Panc1 (cell line): Measurements from ENCODE around the gene APOL2. TPM values are rescaled to one million over a fixed set of nuclear protein-coding genes. Genes with fewer than 3 reads are reported as not detected.
"Not testable (repeated sequence)": the region's sequence is repeated elsewhere in the genome, so short reads cannot be mapped to it uniquely, and the experiment has no call there.

Source experiments
- ATAC-seq: fragments of 200-7000 bp; cut with Tn5 transposase; 2 replicates; pipeline ENCODE4 v1.9.1; 2020; ENCODE audit warnings: mild to moderate bottlenecking, moderate library complexity
- BruUV-seq: library from RNA; stranded (reverse); fragments of 400-500 nt; replicated peaks from 2 replicates; lab custom pipeline; 2021; lab: Mats Ljungman, UMichigan
- CTCF ChIA-PET: fragments of 300-600 bp; sonication (Branson Sonifier 250); formaldehyde crosslinking; loops from one replicate; lab custom pipeline; 2022; ENCODE audit warnings: antibody characterized with exemption; lab: Charles Lee
- POLR2A ChIA-PET: fragments of 300-600 bp; sonication (Branson Sonifier 250); formaldehyde crosslinking; loops from one replicate; lab custom pipeline; 2022; ENCODE audit warnings: antibody characterized with exemption; lab: Charles Lee
- DNase-seq: peaks from one replicate; pipeline ENCODE4 v3.0.0-alpha.2; 2010; ENCODE audit warnings: low read depth, low spot score
- H3K27ac ChIP-seq: 2 replicates; pipeline ENCODE4 v1.5.1; 2011; ENCODE audit warnings: mild to moderate bottlenecking, low read length, inconsistent platforms
- H3K27me3 ChIP-seq: fragments of 200-500 bp; sonication (Bioruptor generic); 2 replicates; pipeline ENCODE4 v1.6.0; 2014; ENCODE audit warnings: low read length, inconsistent platforms; ENCODE audit not compliant: control insufficient read depth, insufficient read depth
- H3K36me3 ChIP-seq: fragments of 200-500 bp; sonication (Bioruptor generic); 2 replicates; pipeline ENCODE4 v1.5.1; 2014; ENCODE audit warnings: inconsistent platforms, mild to moderate bottlenecking, low read length, moderate library complexity; ENCODE audit not compliant: control insufficient read depth, insufficient read depth
- H3K4me1 ChIP-seq: 2 replicates; pipeline ENCODE4 v1.5.1; 2011; ENCODE audit warnings: inconsistent platforms, mild to moderate bottlenecking, low read length, moderate library complexity; ENCODE audit not compliant: control insufficient read depth, insufficient read depth
- H3K4me3 ChIP-seq, 2 experiments: 2 replicates each; pipeline ENCODE4 v1.5.1; 2011 to 2012; ENCODE audit warnings: low read depth in 2 of 2, low read length in 2 of 2, mild to moderate bottlenecking in 2 of 2, inconsistent platforms in 1 of 2, moderate library complexity in 1 of 2
- H3K9me3 ChIP-seq: fragments of 200-500 bp; sonication (Bioruptor generic); 2 replicates; pipeline ENCODE4 v1.5.1; 2014; ENCODE audit warnings: low read depth, mild to moderate bottlenecking, inconsistent platforms, low read length, moderate library complexity; ENCODE audit not compliant: control insufficient read depth, insufficient read depth
- CTCF ChIP-seq: fragments of 450-650 bp; IDR thresholded peaks from 2 replicates; pipeline ENCODE4 v1.5.1; 2017; ENCODE audit warnings: mild to moderate bottlenecking
- POLR2AphosphoS5 ChIP-seq: IDR thresholded peaks from 2 replicates; pipeline ENCODE4 v1.6.1; 2012; ENCODE audit warnings: mild to moderate bottlenecking, low read depth, low read length, moderate library complexity
- REST ChIP-seq, 2 experiments: IDR thresholded peaks; 2 replicates each; pipeline ENCODE4 v1.6.1; 2011 to 2012; ENCODE audit warnings: low read depth in 2 of 2, control low read depth in 1 of 2, low read length in 1 of 2, mild to moderate bottlenecking in 1 of 2, moderate library complexity in 1 of 2; ENCODE audit not compliant: insufficient read depth in 1 of 2
- SIN3A ChIP-seq: IDR thresholded peaks from 2 replicates; pipeline ENCODE4 v1.6.1; 2012; ENCODE audit warnings: low read depth, mild to moderate bottlenecking, low read length, moderate library complexity, borderline replicate concordance; ENCODE audit not compliant: insufficient read depth
- TCF7L2 ChIP-seq: IDR thresholded peaks from 2 replicates; pipeline ENCODE4 v1.6.1; 2011; ENCODE audit warnings: mild to moderate bottlenecking, low read depth, low read length, inconsistent platforms
- in situ Hi-C: cut with HindIII; loops from 2 replicates; pipeline ENCODE4 v1.10.0; 2016; ENCODE audit warnings: low sequenced_read_pairs, low pct_unique_long_range_greater_than_20kb
- intact Hi-C: fragments of 100-400 bp; cut with micrococcal nuclease; formaldehyde crosslinking; loops from one replicate; pipeline ENCODE4 v1.10.0; 2022; ENCODE audit not compliant: unreplicated experiment
- total RNA-seq: library from RNA; stranded (reverse); gene quantifications from one replicate; pipeline ENCODE4 v1.2.1, GENCODE V29; 2021; ENCODE audit not compliant: unreplicated experiment

APOL2 gene
- total RNA-seq, 1 experiment from 2014 or later = 34.4 TPM

GRCh38 chr22:36201630-36202319 is 37.6 kb downstream of the APOL2 start, which contains the start of gene APOL4:
APOL4 (minus strand) TSS chr22:36201809; CDS start chr22:36201734, 75 bp downstream.
- ATAC-seq (no peak), DNase-seq (no peak)
- intact Hi-C loops (no loop called here), in situ Hi-C loops (no loop called here)
- no peaks in the 10 kb centered on the region for H3K9me3 ChIP-seq
- ChIA-PET POLR2A (interaction anchor here (0.6 kb wide), 1 partner anchor 1640 kb away, joined by 4 read pairs; no protein-coding TSS in a partner anchor), CTCF (no interaction called here)
- TF ChIP-seq CTCF = no peak
- no peaks in the 10 kb centered on the region for H3K36me3 ChIP-seq
- no TSS peak for BruUV-seq
- no peaks in the 10 kb centered on the region for H3K27me3 ChIP-seq
- H3K4me3 ChIP-seq = no peak within 1 kb of the TSS
- no peak within 1 kb of the TSS for H3K27ac ChIP-seq
- no peaks in the 10 kb centered on the region for H3K4me1 ChIP-seq

GRCh38 chr22:36201025-36201424 is 38.3 kb downstream of the APOL2 start:
- ATAC-seq, H3K4me1 ChIP-seq, H3K9me3 ChIP-seq, in situ Hi-C loops, H3K36me3 ChIP-seq, BruUV-seq, H3K27ac ChIP-seq, DNase-seq, CTCF ChIA-PET, H3K4me3 ChIP-seq, POLR2A ChIA-PET, intact Hi-C loops, H3K27me3 ChIP-seq: not testable (repeated sequence)

- H3K4me3 ChIP-seq = no peak overlapping the region
- intact Hi-C loops = no loop called here
- no peaks in the 10 kb centered on the region for H3K4me1 ChIP-seq
- 0 out of 4 replicates have a peak, but pooled peaks have one; percentile 20 to 30 for TF ChIP-seq REST (IDR thresholded peaks at IDR 0.05; ENCODE audit: insufficient read depth in 1 of 2, low read depth in 2 of 2, low read length in 1 of 2)
- 0 out of 2 replicates have a peak, but pooled peaks have one; percentile 14 for TF ChIP-seq CTCF
- no peak for TF ChIP-seq TCF7L2
- TF ChIP-seq POLR2AphosphoS5 = no peak
- TF ChIP-seq SIN3A = no peak
- 0 out of 2 replicates have a peak, but pooled peaks have one; percentile 28 for ATAC-seq
- no peaks in the 10 kb centered on the region for H3K27me3 ChIP-seq
- POLR2A ChIA-PET = no interaction called here
- BruUV-seq = no TSS peak
- H3K9me3 ChIP-seq = no peaks in the 10 kb centered on the region
- no peaks in the 10 kb centered on the region for H3K36me3 ChIP-seq
- DNase-seq = no peak
- in situ Hi-C loops = no loop called here
- CTCF ChIA-PET = no interaction called here
- H3K27ac ChIP-seq = no peak overlapping the region
Measured at GRCh38 chr22:36199001-36199551, 40.3 kb downstream of the APOL2 start.
